Prostate gland (tissue), 2 donors: ENCODE measurements around the gene RASD2.

Source experiments
- POLR2A ChIP-seq: fragments of 450-650 bp; IDR thresholded peaks from one replicate; pipeline ENCODE4 v1.6.1; 2016; ENCODE audit warnings: antibody characterized with exemption, mild to moderate bottlenecking
- POLR2AphosphoS5 ChIP-seq: sonication (generic); formaldehyde crosslinking; IDR thresholded peaks from one replicate; pipeline ENCODE4 v1.6.1; 2017; ENCODE audit warnings: antibody characterized with exemption
- TF ChIP-seq, protein P1 (sequence below), 4 experiments: fragments of 200-600 bp in 2 of 4; fragments of 450-650 bp in 2 of 4; sonication (generic) in 2 of 4; IDR thresholded peaks; 1 replicate in 3 of 4; 2 replicates in 1 of 4; pipeline ENCODE4 v1.5.1; 2016 to 2019; ENCODE audit warnings: antibody characterized with exemption in 4 of 4, mild to moderate bottlenecking in 2 of 4, moderate library complexity in 2 of 4

DNA sequence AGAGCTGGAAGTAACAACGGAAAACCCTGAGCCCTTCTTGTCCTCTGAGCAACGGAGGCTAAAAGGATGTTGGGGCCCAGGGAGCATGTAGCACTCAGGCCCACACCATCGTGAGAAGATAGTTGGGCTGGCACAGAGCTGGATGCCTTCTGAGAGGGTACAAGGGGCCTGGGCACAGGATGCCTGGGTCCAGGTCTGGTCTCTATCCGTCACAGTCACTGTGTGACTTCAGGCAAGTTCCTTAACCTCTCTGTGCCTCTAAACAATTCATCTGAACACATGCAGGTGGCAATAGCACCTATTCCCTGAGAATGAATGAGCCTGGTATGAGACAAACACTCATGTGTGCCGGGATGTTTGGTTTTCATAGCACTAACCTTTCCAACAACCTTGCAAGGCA lies 47.3 kb downstream of the RASD2 start:
- TF ChIP-seq POLR2A = no peak
- TF ChIP-seq, protein P1, sequence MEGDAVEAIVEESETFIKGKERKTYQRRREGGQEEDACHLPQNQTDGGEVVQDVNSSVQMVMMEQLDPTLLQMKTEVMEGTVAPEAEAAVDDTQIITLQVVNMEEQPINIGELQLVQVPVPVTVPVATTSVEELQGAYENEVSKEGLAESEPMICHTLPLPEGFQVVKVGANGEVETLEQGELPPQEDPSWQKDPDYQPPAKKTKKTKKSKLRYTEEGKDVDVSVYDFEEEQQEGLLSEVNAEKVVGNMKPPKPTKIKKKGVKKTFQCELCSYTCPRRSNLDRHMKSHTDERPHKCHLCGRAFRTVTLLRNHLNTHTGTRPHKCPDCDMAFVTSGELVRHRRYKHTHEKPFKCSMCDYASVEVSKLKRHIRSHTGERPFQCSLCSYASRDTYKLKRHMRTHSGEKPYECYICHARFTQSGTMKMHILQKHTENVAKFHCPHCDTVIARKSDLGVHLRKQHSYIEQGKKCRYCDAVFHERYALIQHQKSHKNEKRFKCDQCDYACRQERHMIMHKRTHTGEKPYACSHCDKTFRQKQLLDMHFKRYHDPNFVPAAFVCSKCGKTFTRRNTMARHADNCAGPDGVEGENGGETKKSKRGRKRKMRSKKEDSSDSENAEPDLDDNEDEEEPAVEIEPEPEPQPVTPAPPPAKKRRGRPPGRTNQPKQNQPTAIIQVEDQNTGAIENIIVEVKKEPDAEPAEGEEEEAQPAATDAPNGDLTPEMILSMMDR (IDR thresholded peaks at IDR 0.05) = no peak
- TF ChIP-seq POLR2AphosphoS5 = no peak
